Caco-2 (cell line): ENCODE results near the gene LY86. TPM values are rescaled to one million over a fixed set of nuclear protein-coding genes. Genes with fewer than 3 reads are reported as not detected.
"Not testable (repeated sequence)": the region's sequence is repeated elsewhere in the genome, so short reads cannot be mapped to it uniquely, and the experiment has no call there.

ENCODE experiments used
- BruUV-seq: library from RNA; stranded (reverse); fragments of 400-500 nt; replicated peaks from 2 replicates; lab custom pipeline; 2021; lab: Mats Ljungman, UMichigan
- CTCF ChIA-PET: fragments of 300-600 bp; sonication (Branson Sonifier 250); formaldehyde crosslinking; loops from one replicate; lab custom pipeline; 2022; ENCODE audit warnings: antibody characterized with exemption; lab: Charles Lee
- POLR2A ChIA-PET: fragments of 300-600 bp; sonication (Branson Sonifier 250); formaldehyde crosslinking; loops from one replicate; lab custom pipeline; 2022; ENCODE audit warnings: antibody characterized with exemption; lab: Charles Lee
- DNase-seq, 2 experiments: peaks; one replicate each; pipeline versions ENCODE4 v3.0.0 to v3.0.0-alpha.2; 2020 to 2022
- H3K27me3 ChIP-seq: replicated peaks from 2 replicates; pipeline ENCODE4 v1.6.0; 2011; ENCODE audit warnings: low read length; ENCODE audit not compliant: control insufficient read depth, insufficient read depth
- H3K36me3 ChIP-seq: 2 replicates; pipeline ENCODE4 v1.5.1; 2011; ENCODE audit warnings: low read length; ENCODE audit not compliant: control insufficient read depth, insufficient read depth
- H3K4me1 ChIP-seq: fragments of 250-450 bp; sonication (Bioruptor Pico); 2 replicates; pipeline ENCODE4 v1.5.1; 2020; ENCODE audit warnings: mild to moderate bottlenecking
- H3K4me3 ChIP-seq: 2 replicates; pipeline ENCODE4 v1.5.1; 2011; ENCODE audit warnings: low read depth, mild to moderate bottlenecking, control low read depth, low read length
- H3K9me3 ChIP-seq: fragments of 250-450 bp; sonication (Bioruptor Pico); 2 replicates; pipeline ENCODE4 v1.5.1; 2020; ENCODE audit warnings: mild to moderate bottlenecking, moderate library complexity
- H3K27ac Mint-ChIP-seq: one replicate; pipeline ENCODE4 v1.8.0; 2022; ENCODE audit warnings: mixed read lengths; ENCODE audit not compliant: unreplicated experiment
- H3K27me3 Mint-ChIP-seq: one replicate; pipeline ENCODE4 v1.8.0; 2022; ENCODE audit warnings: mixed read lengths; ENCODE audit not compliant: insufficient read depth, unreplicated experiment
- H3K36me3 Mint-ChIP-seq: one replicate; pipeline ENCODE4 v1.8.0; 2022; ENCODE audit warnings: mild to moderate bottlenecking, mixed read lengths; ENCODE audit not compliant: insufficient read depth, unreplicated experiment
- H3K4me1 Mint-ChIP-seq: one replicate; pipeline ENCODE4 v1.8.0; 2022; ENCODE audit warnings: low read depth, mixed read lengths; ENCODE audit not compliant: unreplicated experiment
- H3K4me3 Mint-ChIP-seq: one replicate; pipeline ENCODE4 v1.8.0; 2022; ENCODE audit warnings: mild to moderate bottlenecking, moderate library complexity, mixed read lengths; ENCODE audit not compliant: unreplicated experiment
- H3K9me3 Mint-ChIP-seq: one replicate; pipeline ENCODE4 v1.8.0; 2022; ENCODE audit warnings: mixed read lengths; ENCODE audit not compliant: unreplicated experiment
- CTCF ChIP-seq, 2 experiments: fragments of 200-600 bp in 1 of 2; IDR thresholded peaks; 1 replicate in 1 of 2; 2 replicates in 1 of 2; pipeline versions ENCODE4 v1.5.1 to v1.8.0; 2011 to 2022; ENCODE audit warnings: antibody characterized with exemption in 1 of 2, control low read depth in 1 of 2, inconsistent platforms in 1 of 2, low read depth in 1 of 2, low read length in 1 of 2, mild to moderate bottlenecking in 1 of 2, moderate library complexity in 1 of 2; ENCODE audit not compliant: insufficient read depth in 1 of 2, severe bottlenecking in 1 of 2, unreplicated experiment in 1 of 2
- intact Hi-C: fragments of 100-400 bp; cut with micrococcal nuclease; formaldehyde crosslinking; loops from one replicate; pipeline ENCODE4 v1.10.0; 2022; ENCODE audit not compliant: unreplicated experiment
- total RNA-seq: library from RNA; stranded (reverse); gene quantifications from 2 replicates; pipeline ENCODE4 v1.2.3, GENCODE V29; 2022

The LY86 gene
- total RNA-seq, 1 experiment from 2014 or later: not detected

DNA sequence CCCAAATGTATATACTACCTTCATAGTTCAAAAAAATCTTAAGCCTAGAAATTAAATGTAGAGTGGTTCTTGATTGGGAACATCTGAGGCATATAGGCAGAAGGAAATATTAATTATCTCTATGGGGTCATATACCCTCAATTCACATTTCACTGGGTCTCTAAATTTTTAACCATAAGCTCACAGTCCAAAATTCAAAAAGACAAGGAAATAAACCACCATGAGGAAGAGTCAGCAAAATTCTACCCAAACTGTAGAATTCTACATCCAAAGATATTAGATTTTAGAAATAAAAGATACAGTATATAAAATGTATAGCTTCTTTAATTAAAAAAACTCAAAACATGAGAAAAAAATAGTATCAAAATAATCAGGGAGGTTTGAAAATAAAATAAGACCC lies 15.5 kb downstream of the LY86 start:
- no peak overlapping the region for H3K4me3 Mint-ChIP-seq
- Histone ChIP-seq H3K9me3 (no peaks in the 10 kb centered on the region), H3K4me3 (no peak overlapping the region), H3K27me3 (no peaks in the 10 kb centered on the region), H3K36me3 (no peaks in the 10 kb centered on the region), H3K4me1 (no peaks in the 10 kb centered on the region)
- intact Hi-C loops: no loop called here
- ChIA-PET POLR2A (no interaction called here), CTCF (no interaction called here)
- BruUV-seq: no TSS peak
- no peak for TF ChIP-seq CTCF (IDR thresholded peaks at IDR 0.05; ENCODE audit: insufficient read depth in 1 of 2, low read depth in 1 of 2, low read length in 1 of 2, severe bottlenecking in 1 of 2, unreplicated experiment in 1 of 2)
- no peaks in the 10 kb centered on the region for H3K27me3 Mint-ChIP-seq
- H3K36me3 Mint-ChIP-seq: no peaks in the 10 kb centered on the region
- no peaks in the 10 kb centered on the region for H3K9me3 Mint-ChIP-seq
- H3K27ac Mint-ChIP-seq: no peak overlapping the region
- DNase-seq: no peak
- no peaks in the 10 kb centered on the region for H3K4me1 Mint-ChIP-seq

- H3K4me1 ChIP-seq: no peaks in the 10 kb centered on the region
- Mint-ChIP-seq H3K36me3 (no peaks in the 10 kb centered on the region), H3K27ac (no peak overlapping the region), H3K4me1 (no peaks in the 10 kb centered on the region), H3K4me3 (no peak overlapping the region), H3K27me3 (no peaks in the 10 kb centered on the region), H3K9me3 (no peaks in the 10 kb centered on the region)
- DNase-seq: no peak
- no peaks in the 10 kb centered on the region for H3K27me3 ChIP-seq
- BruUV-seq: no TSS peak
- POLR2A ChIA-PET: no interaction called here
- CTCF ChIA-PET: no interaction called here
- H3K36me3 ChIP-seq: no peaks in the 10 kb centered on the region
- no peak for TF ChIP-seq CTCF (IDR thresholded peaks at IDR 0.05; ENCODE audit: insufficient read depth in 1 of 2, low read depth in 1 of 2, low read length in 1 of 2, severe bottlenecking in 1 of 2, unreplicated experiment in 1 of 2)
- no peak overlapping the region for H3K4me3 ChIP-seq
- H3K9me3 ChIP-seq: no peaks in the 10 kb centered on the region
- intact Hi-C loops: no loop called here
Measured at GRCh38 chr6:6604566-6604965, 16.0 kb downstream of the LY86 start.

- H3K36me3 ChIP-seq: no peaks in the 10 kb centered on the region
- no TSS peak for BruUV-seq
- H3K4me3 ChIP-seq: no peak overlapping the region
- no peaks in the 10 kb centered on the region for H3K4me1 ChIP-seq
- no peak for TF ChIP-seq CTCF (IDR thresholded peaks at IDR 0.05; ENCODE audit: insufficient read depth in 1 of 2, low read depth in 1 of 2, low read length in 1 of 2, severe bottlenecking in 1 of 2, unreplicated experiment in 1 of 2)
- H3K9me3 ChIP-seq: no peaks in the 10 kb centered on the region
- H3K27me3 ChIP-seq: no peaks in the 10 kb centered on the region
- H3K27ac Mint-ChIP-seq: no peak overlapping the region
- no peaks in the 10 kb centered on the region for H3K27me3 Mint-ChIP-seq
- intact Hi-C loops: no loop called here
- no peaks in the 10 kb centered on the region for H3K36me3 Mint-ChIP-seq
- no peaks in the 10 kb centered on the region for H3K9me3 Mint-ChIP-seq
- H3K4me1 Mint-ChIP-seq: no peaks in the 10 kb centered on the region
- POLR2A ChIA-PET: no interaction called here
- CTCF ChIA-PET: no interaction called here
- DNase-seq: no peak
- H3K4me3 Mint-ChIP-seq: no peak overlapping the region
Measured at GRCh38 chr6:6605873-6606272, 17.4 kb downstream of the LY86 start.

DNA sequence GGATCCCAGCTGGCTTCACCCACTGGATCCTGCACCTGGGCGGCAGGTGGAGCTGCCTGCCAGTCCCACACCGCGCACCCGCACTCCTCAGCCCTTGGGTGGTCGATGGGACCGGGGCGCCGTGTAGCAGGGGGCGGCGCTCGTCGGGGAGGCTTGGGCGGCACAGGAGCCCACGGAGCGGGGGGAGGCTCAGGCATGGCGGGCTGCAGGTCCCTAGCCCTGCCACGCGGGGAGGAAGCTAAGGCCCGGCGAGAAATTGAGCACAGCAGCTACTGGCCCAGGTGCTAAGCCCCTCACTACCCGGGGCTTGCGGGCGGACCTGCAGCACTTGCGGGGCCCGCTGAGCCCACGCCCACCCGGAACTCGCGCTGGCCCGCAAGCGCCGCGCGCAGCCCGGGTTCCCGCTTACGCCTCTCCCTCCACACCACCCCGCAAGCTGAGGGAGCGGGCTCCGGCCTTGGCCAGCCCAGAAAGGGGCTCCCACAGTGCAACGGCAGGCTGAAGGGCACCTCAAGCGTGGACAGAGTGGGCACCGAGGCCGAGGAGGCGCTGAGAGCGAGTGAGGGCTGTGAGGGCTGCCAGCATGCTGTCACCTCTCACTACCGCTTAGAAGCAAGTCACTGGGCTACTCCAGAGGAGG lies 18.0 kb downstream of the LY86 start:
- H3K27me3 ChIP-seq, CTCF ChIA-PET, BruUV-seq, DNase-seq, H3K36me3 Mint-ChIP-seq, POLR2A ChIA-PET, H3K27me3 Mint-ChIP-seq, H3K9me3 Mint-ChIP-seq, intact Hi-C loops, H3K4me1 Mint-ChIP-seq, H3K9me3 ChIP-seq, H3K36me3 ChIP-seq, H3K27ac Mint-ChIP-seq, H3K4me3 ChIP-seq, H3K4me3 Mint-ChIP-seq, H3K4me1 ChIP-seq: not testable (repeated sequence)
